Fibroblast of peridontal ligament (primary cell): ENCODE data around the gene MICAL3.
"Not testable (repeated sequence)": the region's sequence is repeated elsewhere in the genome, so short reads cannot be mapped to it uniquely, and the experiment has no call there.

Experiments used
- DNase-seq: peaks from one replicate; pipeline ENCODE4 v3.0.0-alpha.2; 2010; ENCODE audit errors: extremely low read depth

The MICAL3 gene

DNA sequence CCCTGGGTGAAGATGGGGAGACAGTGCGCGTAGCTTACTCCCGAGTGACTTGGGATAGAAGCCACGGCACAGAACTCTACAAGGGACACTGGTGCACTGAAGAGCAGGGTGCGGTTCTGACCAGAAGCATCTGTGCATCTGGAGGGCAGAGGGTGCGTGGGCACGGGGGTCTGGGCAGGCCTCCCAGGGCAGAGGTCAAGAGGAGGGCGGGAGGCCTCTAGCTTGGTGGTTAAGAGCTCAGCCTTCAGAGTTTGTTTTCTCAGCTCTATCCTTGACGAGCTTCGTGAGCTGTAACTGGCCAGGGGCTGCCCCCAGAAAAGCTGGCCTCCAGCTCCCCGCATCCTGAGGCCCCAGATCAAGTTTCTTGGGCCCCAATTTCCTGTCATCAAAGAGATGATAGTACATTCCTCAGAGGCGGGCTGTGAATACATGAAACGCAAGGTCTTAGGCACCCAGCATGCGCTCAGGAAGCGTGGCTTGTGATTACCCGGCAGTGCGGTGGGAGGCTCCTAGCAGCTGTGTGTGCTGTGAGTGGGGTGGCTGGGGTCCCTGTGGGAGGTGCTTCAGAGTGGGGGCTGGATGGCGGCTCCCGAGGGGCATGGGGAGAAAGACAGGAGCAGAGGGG lies 244.1 kb downstream of the MICAL3 start:
- DNase-seq, result no peak

GRCh38 chr22:17779286-17780115 lies 244.9 kb downstream of the MICAL3 start:
- no peak for DNase-seq

DNA sequence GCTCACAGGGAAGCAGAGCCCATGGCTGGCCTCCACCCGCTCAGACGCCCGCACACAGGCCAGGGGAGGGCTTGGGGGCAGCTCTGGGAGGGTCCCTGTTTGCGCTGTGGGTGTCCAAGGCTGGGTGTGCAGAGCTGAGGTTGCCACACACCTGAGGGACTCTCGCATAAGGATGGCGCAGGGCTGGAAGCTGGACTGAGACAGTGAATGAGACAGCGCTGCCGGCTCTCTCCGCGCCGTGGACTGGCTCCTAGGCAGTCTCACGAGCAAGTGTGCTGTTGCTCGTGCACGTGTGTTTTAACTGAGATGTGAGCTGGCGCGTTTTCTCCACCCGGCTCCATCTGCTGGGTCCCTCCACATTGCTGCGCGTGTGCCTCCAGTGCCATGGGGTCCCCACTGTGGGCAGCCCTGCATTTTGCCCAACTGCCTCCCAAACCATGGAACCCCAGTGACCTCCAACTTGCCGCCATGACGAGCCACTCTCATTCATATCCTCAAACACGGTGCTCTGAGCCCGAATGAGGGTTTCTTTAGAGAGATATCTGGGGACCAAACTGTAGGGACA lies 245.9 kb downstream of the MICAL3 start:
- no peak for DNase-seq

- DNase-seq, result no peak
Observed at GRCh38 chr22:17777717-17778044, 246.7 kb downstream of the MICAL3 start.

DNA sequence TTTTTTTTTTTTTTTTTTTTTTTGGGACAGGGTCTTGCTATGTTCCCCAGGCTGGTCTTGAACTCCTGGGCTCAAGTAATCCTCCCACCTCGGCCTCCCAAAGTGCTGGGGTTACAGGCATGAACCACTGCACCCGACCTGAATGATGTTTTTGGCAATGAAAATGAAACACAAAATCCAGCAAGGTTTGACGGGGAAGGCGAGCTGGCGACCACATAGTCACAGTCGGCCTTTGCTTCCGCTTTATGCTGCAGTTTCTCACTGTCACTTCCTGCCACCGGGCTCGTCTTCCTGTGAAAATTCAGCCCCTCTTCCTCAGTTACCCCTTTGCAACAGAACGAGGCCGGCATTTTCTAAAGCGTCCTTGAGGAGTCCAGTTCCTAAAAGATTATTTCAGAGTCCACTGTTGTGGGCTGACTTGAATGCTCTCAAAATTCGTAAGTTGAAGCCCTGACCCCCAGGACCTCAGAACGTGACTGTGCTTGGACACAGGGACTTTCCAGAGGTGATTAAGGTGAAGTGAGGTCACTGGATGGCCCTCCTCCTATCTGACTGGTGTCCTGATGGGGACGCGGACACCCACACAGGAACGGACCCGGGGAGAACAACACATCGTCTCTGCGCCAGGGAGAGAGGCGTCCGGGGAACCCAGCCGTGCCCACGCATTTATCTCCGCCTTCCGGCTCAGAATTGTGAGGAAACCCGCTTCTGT lies 247.2 kb downstream of the MICAL3 start:
- DNase-seq, result no peak

DNA sequence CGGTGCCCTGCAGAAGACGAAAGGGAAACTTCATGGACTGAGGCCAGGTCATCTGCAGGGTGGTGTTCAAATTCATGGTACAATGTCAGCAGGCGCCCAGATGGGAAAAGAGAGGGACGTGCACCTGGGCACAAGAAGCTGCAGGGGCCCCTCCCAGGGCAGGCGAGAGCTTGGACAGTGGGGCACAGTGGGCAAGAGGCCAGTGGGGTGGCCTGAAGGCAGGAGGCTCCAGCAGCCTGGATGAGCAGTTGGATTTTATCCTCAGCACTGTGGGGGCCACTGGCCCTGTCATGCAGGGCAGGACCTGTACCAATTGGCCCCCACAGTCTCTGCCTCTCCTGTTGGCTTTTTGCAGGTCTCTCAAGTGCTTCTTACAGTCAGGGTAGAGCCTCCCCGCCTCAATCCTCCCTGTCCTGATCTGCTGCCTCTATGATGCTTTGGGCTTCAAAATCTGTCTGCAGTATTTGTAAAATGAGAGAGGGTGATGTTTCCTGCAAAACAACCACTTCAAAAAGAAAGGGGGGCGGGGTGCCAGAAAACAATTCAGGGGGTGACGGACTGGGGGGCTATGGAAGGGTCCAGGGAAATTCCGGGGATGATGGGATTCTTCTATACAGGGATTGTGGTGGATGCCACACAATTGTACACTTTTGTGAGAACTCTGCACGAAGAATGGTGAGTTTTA lies 248.4 kb downstream of the MICAL3 start:
- DNase-seq, result no peak

DNA sequence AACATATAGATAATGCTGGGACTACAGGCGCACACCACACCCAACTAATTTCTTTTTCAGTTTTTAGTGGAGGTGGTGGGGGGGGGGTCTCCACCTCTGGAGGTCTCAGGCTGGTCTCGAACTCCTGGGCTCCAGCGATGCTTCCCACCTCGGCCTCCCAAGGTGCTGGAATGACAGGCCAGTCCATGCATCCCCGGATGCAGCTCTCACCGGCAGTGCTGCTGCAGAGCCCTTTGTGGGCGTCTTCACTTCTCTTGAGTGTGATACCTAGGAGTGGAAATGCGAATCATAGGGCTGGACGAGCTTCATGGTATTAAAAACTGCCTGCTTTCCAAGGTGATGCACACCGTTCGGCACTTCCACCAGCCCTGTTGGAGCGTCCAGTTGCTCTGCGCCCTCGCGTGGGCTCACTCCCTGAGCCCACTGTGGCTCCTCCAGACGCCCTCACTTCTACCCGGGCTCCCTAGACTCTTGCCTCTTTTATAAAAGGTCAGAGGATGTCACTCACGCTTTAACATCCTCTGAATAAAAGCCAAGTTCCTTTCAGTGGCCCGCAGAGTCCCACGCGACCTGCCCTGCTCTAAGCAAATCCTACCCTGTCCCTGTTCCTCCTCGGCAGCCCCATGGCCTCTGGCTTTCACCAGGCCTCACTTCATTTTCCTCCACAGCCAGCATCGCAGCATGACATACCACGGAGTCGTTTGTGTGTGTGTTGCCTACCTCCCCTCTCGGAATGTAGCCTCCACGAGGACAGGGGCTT lies 249.3 kb downstream of the MICAL3 start:
- no peak for DNase-seq

DNA sequence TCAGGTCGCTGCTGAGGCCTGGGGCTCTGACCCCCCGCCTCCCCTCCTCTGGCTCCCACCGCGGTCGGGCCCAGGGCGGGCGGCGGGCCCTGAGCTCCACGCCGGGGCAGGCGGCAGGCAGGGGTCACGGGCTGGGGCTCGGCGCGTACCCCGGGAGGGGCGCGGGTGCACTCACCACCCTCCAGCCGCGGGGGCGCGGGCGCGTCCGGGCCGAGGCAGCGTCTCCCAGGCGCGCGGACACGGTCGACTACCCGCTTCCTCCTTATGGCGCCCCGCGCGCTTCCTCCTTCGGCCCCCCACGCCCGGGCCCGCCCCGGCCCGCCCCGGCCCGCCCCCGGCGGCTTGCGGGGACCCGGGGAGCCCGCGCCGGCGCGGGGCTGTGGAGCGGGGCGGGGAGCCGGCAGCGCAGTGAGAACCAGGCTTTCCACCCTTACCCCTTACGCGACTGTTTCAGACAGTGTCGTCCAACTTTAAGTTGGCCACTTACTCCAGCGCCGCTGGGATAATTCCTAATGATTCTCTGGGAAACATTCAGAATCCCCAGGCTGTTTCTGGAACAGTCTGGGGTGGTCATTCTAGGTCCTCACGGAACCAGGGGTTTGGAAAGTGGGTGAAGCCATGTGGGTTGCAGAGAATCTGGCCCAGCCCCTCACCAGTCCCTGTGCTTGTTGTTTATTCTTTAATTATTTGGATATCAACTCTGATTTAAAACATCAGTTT lies 250.0 kb downstream of the MICAL3 start, which contains the start of gene BID:
Gene BID (minus strand): TSS at position 264 of the 720 bp plus-strand sequence. CDS start 24,353 bp downstream, outside the sequence.
- DNase-seq, result peak; percentile 16

GRCh38 chr22:17773606-17774205 lies 250.7 kb downstream of the MICAL3 start:
- no peak for DNase-seq

- no peak for DNase-seq
Observed at GRCh38 chr22:17772958-17773605, 251.3 kb downstream of the MICAL3 start.

DNA sequence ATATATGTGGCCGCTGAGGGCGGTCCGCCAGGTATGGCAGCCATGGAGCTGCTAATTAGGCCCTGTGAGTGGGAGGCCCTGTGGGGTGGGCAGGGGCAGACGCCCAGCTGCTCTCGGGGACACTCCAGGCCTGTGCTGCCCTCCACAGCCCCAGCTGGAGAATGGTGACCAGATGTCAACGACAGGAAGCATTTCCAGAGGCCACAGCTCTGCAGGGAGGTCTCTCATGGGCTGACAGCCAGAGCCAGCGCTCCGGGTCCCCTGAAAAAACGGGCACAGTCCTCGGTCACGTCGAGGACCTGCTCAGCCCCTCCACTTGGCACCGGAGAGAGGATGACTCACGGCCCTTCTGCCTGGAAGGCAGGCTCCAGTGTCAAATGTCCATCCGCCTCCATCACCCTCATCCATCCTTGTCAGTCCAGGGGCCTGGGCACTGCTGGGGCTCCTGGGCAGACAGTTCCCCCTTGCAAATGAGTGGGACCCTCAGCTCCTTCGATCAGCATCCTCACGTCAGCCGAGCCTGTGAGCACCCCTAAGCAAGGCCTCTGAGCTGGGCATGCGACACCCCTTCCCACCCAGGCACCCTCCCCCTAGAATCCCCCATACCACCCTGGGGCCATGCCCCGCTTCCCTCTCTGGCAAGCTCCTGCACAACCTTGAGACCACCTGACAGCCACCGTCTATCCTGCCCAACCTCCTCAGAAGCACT lies 252.0 kb downstream of the MICAL3 start:
- no peak for DNase-seq

DNA sequence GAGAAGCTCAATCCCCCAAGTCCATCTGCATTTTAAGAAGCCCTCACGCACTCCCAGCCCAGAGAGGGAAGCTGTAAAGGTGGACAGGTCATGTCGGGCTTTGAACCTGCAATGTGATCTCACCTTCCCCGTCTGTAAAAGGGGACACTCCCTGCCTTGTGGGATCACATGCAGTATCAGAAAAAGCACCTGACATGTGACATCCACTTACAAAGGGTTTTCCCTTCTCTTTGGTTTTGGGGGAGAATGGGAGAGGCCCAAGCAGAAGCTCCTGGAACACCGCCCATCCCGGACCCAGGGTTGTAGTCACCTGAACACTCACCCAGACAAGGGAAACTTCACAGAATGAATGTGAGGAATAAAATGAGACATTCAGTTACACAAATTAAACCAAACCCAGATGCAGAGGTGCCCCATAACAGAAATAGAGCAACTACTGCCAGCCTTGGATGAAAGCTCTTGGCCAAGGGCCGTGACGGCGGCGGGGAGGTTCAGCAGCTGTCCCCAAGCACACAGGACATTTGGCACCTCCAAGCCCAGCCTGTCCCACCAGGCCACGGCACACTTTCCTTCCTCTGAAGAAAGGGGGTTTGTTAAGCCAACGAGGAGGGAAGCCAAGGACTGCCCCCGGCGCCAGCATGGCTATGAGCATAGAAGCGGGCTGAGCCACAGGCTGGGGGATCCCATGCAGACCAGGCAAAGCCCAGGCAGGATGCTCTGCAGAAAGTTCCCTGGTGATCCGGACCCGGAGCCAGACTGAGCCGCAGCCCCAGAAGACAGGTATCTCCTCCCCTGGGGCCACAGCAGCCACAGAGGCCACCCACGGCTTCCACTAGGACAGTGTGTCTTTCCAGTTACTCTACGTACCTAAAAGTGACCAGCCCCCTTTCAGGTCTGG lies 253.9 kb downstream of the MICAL3 start:
- DNase-seq, result no peak

DNA sequence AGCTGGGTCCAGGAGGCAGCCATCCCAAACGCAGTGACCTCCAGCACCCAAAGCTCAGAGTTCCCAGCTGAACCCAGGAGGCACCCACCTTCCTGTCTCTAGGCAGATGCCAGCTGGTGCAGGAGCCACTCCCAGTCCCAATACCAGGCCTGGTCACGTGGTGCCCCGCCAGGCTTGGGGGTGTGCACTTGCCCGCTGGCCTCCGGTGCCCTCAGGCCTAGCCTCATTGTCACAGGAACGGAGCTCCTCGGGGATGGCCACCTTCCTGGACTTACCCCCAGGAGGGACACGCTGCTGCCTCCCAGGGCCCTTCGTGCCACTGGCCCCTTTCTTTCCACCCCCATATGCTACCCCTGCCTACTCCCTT lies 254.7 kb downstream of the MICAL3 start:
- no peak for DNase-seq

DNA sequence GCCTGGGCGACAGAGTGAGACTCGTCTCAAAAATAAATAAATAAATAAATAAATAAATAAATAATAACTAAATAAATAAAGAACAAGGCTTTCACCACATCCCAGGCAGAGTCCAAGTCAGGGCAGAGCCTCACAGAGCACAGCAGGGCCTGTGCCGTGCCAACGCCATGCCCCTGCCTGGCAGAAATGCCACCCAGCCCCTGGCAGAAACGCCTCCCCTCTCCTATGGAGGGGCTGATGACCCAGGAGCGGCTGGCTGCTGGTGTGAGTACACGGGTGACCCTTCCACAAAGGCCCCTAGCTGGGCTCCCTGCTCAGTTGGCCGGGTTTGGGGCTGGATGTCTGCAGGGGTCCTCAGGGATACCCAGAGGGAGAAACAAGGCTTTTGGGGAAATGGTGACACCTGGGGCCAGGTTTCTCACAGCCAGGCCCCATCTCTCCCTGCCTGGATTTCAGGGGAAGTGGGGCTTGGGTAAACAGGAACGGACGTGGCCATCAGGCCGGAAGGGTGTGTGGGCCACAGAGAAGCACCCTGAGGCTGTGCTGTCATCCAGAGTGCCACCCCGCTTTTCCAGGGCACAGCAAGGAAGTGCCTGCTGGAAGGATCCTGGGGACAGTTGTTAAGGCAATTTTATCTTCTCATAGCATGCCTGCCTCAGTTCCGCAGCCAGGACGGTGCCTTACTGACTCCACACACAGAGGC lies 255.2 kb downstream of the MICAL3 start:
- DNase-seq, result no peak

- no peak for DNase-seq
Observed at GRCh38 chr22:17767233-17768065, 256.9 kb downstream of the MICAL3 start.

DNA sequence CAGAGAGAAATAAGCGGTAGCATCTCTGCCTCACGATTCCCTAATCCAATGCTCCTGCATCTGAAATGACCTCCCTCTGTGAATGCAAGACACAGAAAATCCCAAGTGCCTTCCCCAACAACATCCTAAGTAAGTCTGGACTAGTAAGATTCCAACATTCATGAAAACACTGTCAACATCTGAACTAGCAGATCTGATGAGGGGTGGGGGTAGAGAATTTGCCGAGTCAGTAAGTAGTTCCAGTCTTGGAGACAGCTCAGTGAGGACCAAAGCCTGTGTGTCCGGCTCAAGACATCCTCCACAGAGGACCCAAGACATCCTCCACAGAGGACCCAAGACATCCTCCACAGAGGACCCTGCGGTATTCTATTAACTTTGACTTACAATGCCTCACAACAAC lies 259.5 kb downstream of the MICAL3 start:
- not testable (repeated sequence) for DNase-seq
